ENCODE results near the gene SETBP1. TPM values are rescaled to one million over a fixed set of nuclear protein-coding genes. Genes with fewer than 3 reads are reported as not detected.

The SETBP1 gene
- polyA plus RNA-seq, 2 donors = 1.5 to 1.6 TPM

GRCh38 chr18:45107425-45107824 lies 426.7 kb downstream of the SETBP1 start:
- no peaks in the 10 kb centered on the region for H3K9me3 ChIP-seq (ENCODE audit: control insufficient read depth in 2 of 2, insufficient read depth in 1 of 2, low read depth in 1 of 2, low read length in 1 of 2)
- H3K27me3 ChIP-seq (ENCODE audit: control insufficient read depth in 1 of 2, insufficient read depth in 2 of 2, low read length in 2 of 2) = no peaks in the 10 kb centered on the region
- no peak overlapping the region for H3K4me3 ChIP-seq (ENCODE audit: low read depth in 1 of 2, low read length in 2 of 2)
- no peaks in the 10 kb centered on the region for H3K36me3 ChIP-seq (ENCODE audit: control insufficient read depth in 2 of 2, insufficient read depth in 2 of 2, low read length in 1 of 2)
- no peaks in the 10 kb centered on the region for H3K4me1 ChIP-seq (ENCODE audit: control insufficient read depth in 2 of 2, insufficient read depth in 2 of 2, low read length in 1 of 2)
- 58 to 64% methylated on average over 1 of the region's 1 CpG for WGBS, 2 donors
- no peak overlapping the region for H3K27ac ChIP-seq (ENCODE audit: low read depth in 2 of 2, low read length in 1 of 2)

- WGBS, 2 donors = 90 to 93% methylated on average over 7 of the region's 7 CpGs
- Histone ChIP-seq H3K27me3 (ENCODE audit: control insufficient read depth in 1 of 2, insufficient read depth in 2 of 2, low read length in 2 of 2) (no peaks in the 10 kb centered on the region), H3K36me3 (ENCODE audit: control insufficient read depth in 2 of 2, insufficient read depth in 2 of 2, low read length in 1 of 2) (no peaks in the 10 kb centered on the region), H3K9me3 (ENCODE audit: control insufficient read depth in 2 of 2, insufficient read depth in 1 of 2, low read depth in 1 of 2, low read length in 1 of 2) (no peaks in the 10 kb centered on the region), H3K27ac (ENCODE audit: low read depth in 2 of 2, low read length in 1 of 2) (no peak overlapping the region), H3K4me3 (ENCODE audit: low read depth in 1 of 2, low read length in 2 of 2) (no peak overlapping the region), H3K4me1 (ENCODE audit: control insufficient read depth in 2 of 2, insufficient read depth in 2 of 2, low read length in 1 of 2) (no peaks in the 10 kb centered on the region)
Observed at GRCh38 chr18:45108754-45109153, 428.1 kb downstream of the SETBP1 start.

GRCh38 chr18:45109271-45109670 lies 428.6 kb downstream of the SETBP1 start:
- Histone ChIP-seq H3K9me3 (ENCODE audit: control insufficient read depth in 2 of 2, insufficient read depth in 1 of 2, low read depth in 1 of 2, low read length in 1 of 2) (no peaks in the 10 kb centered on the region), H3K27me3 (ENCODE audit: control insufficient read depth in 1 of 2, insufficient read depth in 2 of 2, low read length in 2 of 2) (no peaks in the 10 kb centered on the region), H3K4me3 (ENCODE audit: low read depth in 1 of 2, low read length in 2 of 2) (no peak overlapping the region), H3K27ac (ENCODE audit: low read depth in 2 of 2, low read length in 1 of 2) (no peak overlapping the region), H3K4me1 (ENCODE audit: control insufficient read depth in 2 of 2, insufficient read depth in 2 of 2, low read length in 1 of 2) (no peaks in the 10 kb centered on the region), H3K36me3 (ENCODE audit: control insufficient read depth in 2 of 2, insufficient read depth in 2 of 2, low read length in 1 of 2) (no peaks in the 10 kb centered on the region)
- 85 to 88% methylated on average over 2 of the region's 2 CpGs for WGBS, 2 donors

- Histone ChIP-seq H3K36me3 (ENCODE audit: control insufficient read depth in 2 of 2, insufficient read depth in 2 of 2, low read length in 1 of 2) (no peaks in the 10 kb centered on the region), H3K4me1 (ENCODE audit: control insufficient read depth in 2 of 2, insufficient read depth in 2 of 2, low read length in 1 of 2) (no peaks in the 10 kb centered on the region), H3K9me3 (ENCODE audit: control insufficient read depth in 2 of 2, insufficient read depth in 1 of 2, low read depth in 1 of 2, low read length in 1 of 2) (no peaks in the 10 kb centered on the region), H3K27me3 (ENCODE audit: control insufficient read depth in 1 of 2, insufficient read depth in 2 of 2, low read length in 2 of 2) (no peaks in the 10 kb centered on the region), H3K4me3 (ENCODE audit: low read depth in 1 of 2, low read length in 2 of 2) (no peak overlapping the region), H3K27ac (ENCODE audit: low read depth in 2 of 2, low read length in 1 of 2) (no peak overlapping the region)
Observed at GRCh38 chr18:45109706-45110105, 429.0 kb downstream of the SETBP1 start.

GRCh38 chr18:45110577-45111501 lies 430.2 kb downstream of the SETBP1 start:
- WGBS, 2 donors = 70 to 77% methylated on average over 7 of the region's 7 CpGs
- no peaks in the 10 kb centered on the region for H3K27me3 ChIP-seq (ENCODE audit: control insufficient read depth in 1 of 2, insufficient read depth in 2 of 2, low read length in 2 of 2)
- H3K4me3 ChIP-seq (ENCODE audit: low read depth in 1 of 2, low read length in 2 of 2) = no peak overlapping the region
- H3K4me1 ChIP-seq (ENCODE audit: control insufficient read depth in 2 of 2, insufficient read depth in 2 of 2, low read length in 1 of 2) = no peaks in the 10 kb centered on the region
- no peaks in the 10 kb centered on the region for H3K9me3 ChIP-seq (ENCODE audit: control insufficient read depth in 2 of 2, insufficient read depth in 1 of 2, low read depth in 1 of 2, low read length in 1 of 2)
- H3K36me3 ChIP-seq (ENCODE audit: control insufficient read depth in 2 of 2, insufficient read depth in 2 of 2, low read length in 1 of 2) = no peaks in the 10 kb centered on the region
- no peak overlapping the region for H3K27ac ChIP-seq (ENCODE audit: low read depth in 2 of 2, low read length in 1 of 2)

- no peaks in the 10 kb centered on the region for H3K4me1 ChIP-seq (ENCODE audit: control insufficient read depth in 2 of 2, insufficient read depth in 2 of 2, low read length in 1 of 2)
- no peak overlapping the region for H3K4me3 ChIP-seq (ENCODE audit: low read depth in 1 of 2, low read length in 2 of 2)
- 71 to 88% methylated on average over 1 of the region's 1 CpG for WGBS, 2 donors
- H3K9me3 ChIP-seq (ENCODE audit: control insufficient read depth in 2 of 2, insufficient read depth in 1 of 2, low read depth in 1 of 2, low read length in 1 of 2) = no peaks in the 10 kb centered on the region
- no peaks in the 10 kb centered on the region for H3K36me3 ChIP-seq (ENCODE audit: control insufficient read depth in 2 of 2, insufficient read depth in 2 of 2, low read length in 1 of 2)
- H3K27me3 ChIP-seq (ENCODE audit: control insufficient read depth in 1 of 2, insufficient read depth in 2 of 2, low read length in 2 of 2) = no peaks in the 10 kb centered on the region
- no peak overlapping the region for H3K27ac ChIP-seq (ENCODE audit: low read depth in 2 of 2, low read length in 1 of 2)
Observed at GRCh38 chr18:45111502-45111848, 430.8 kb downstream of the SETBP1 start.

GRCh38 chr18:45112682-45113081 lies 432.0 kb downstream of the SETBP1 start:
- Histone ChIP-seq H3K9me3 (ENCODE audit: control insufficient read depth in 2 of 2, insufficient read depth in 1 of 2, low read depth in 1 of 2, low read length in 1 of 2) (no peaks in the 10 kb centered on the region), H3K27ac (ENCODE audit: low read depth in 2 of 2, low read length in 1 of 2) (no peak overlapping the region), H3K4me1 (ENCODE audit: control insufficient read depth in 2 of 2, insufficient read depth in 2 of 2, low read length in 1 of 2) (no peaks in the 10 kb centered on the region), H3K4me3 (ENCODE audit: low read depth in 1 of 2, low read length in 2 of 2) (no peak overlapping the region), H3K27me3 (ENCODE audit: control insufficient read depth in 1 of 2, insufficient read depth in 2 of 2, low read length in 2 of 2) (no peaks in the 10 kb centered on the region), H3K36me3 (ENCODE audit: control insufficient read depth in 2 of 2, insufficient read depth in 2 of 2, low read length in 1 of 2) (no peaks in the 10 kb centered on the region)
- WGBS, 2 donors = 96 to 98% methylated on average over 1 of the region's 1 CpG

- 87 to 88% methylated on average over 4 of the region's 4 CpGs for WGBS, 2 donors
- Histone ChIP-seq H3K36me3 (ENCODE audit: control insufficient read depth in 2 of 2, insufficient read depth in 2 of 2, low read length in 1 of 2) (no peaks in the 10 kb centered on the region), H3K27ac (ENCODE audit: low read depth in 2 of 2, low read length in 1 of 2) (no peak overlapping the region), H3K4me1 (ENCODE audit: control insufficient read depth in 2 of 2, insufficient read depth in 2 of 2, low read length in 1 of 2) (no peaks in the 10 kb centered on the region), H3K4me3 (ENCODE audit: low read depth in 1 of 2, low read length in 2 of 2) (no peak overlapping the region), H3K27me3 (ENCODE audit: control insufficient read depth in 1 of 2, insufficient read depth in 2 of 2, low read length in 2 of 2) (no peaks in the 10 kb centered on the region), H3K9me3 (ENCODE audit: control insufficient read depth in 2 of 2, insufficient read depth in 1 of 2, low read depth in 1 of 2, low read length in 1 of 2) (no peaks in the 10 kb centered on the region)
Observed at GRCh38 chr18:45116116-45116515, 435.4 kb downstream of the SETBP1 start.
